ENCODE data around the gene WDR27. TPM values are rescaled to one million over a fixed set of nuclear protein-coding genes. Genes with fewer than 3 reads are reported as not detected.

The WDR27 gene
- total RNA-seq, 3 donors from 2014 or later, result 30.9 to 60.5 (median 49.1) TPM

- intact Hi-C loops (cut with DNase I, micrococcal nuclease), result no loop called here
- DNase-seq (no peak), ATAC-seq (no peak)
- TF ChIP-seq CTCF (IDR thresholded peaks at IDR 0.05), result no peak
- peaks cover 4% of the 10 kb centered on the region for H3K36me3 ChIP-seq (ENCODE audit: low read depth)
- H3K9me3 ChIP-seq, result no peaks in the 10 kb centered on the region
- H3K4me3 ChIP-seq, result no peak overlapping the region
- peaks cover 8% of the 10 kb centered on the region for H3K4me1 ChIP-seq (ENCODE audit: low read depth)
These were observed 17.3 kb upstream of the WDR27 start for GRCh38 chr6:169719117-169719516.

GRCh38 chr6:169714595-169714994, 12.8 kb upstream of the WDR27 start:
- no peak overlapping the region for H3K4me3 ChIP-seq

GRCh38 chr6:169714178-169714577, 12.3 kb upstream of the WDR27 start:
- TF ChIP-seq CTCF (IDR thresholded peaks at IDR 0.05), result no peak
- intact Hi-C loops (cut with DNase I, micrococcal nuclease), result no loop called here
- ATAC-seq (no peak), DNase-seq (no peak)
- H3K9me3 ChIP-seq, result no peaks in the 10 kb centered on the region
- no peaks in the 10 kb centered on the region for H3K4me1 ChIP-seq (ENCODE audit: low read depth)
- peaks cover 4% of the 10 kb centered on the region for H3K36me3 ChIP-seq (ENCODE audit: low read depth)
- H3K4me3 ChIP-seq, result no peak overlapping the region

More at GRCh38 chr6:169714595-169714994, 12.8 kb upstream of the WDR27 start:
- intact Hi-C loops (cut with DNase I, micrococcal nuclease), result no loop called here
- peaks cover 4% of the 10 kb centered on the region for H3K36me3 ChIP-seq (ENCODE audit: low read depth)
- ATAC-seq (no peak), DNase-seq (no peak)
- no peaks in the 10 kb centered on the region for H3K9me3 ChIP-seq
- H3K4me1 ChIP-seq (ENCODE audit: low read depth), result no peaks in the 10 kb centered on the region
- no peak for TF ChIP-seq CTCF (IDR thresholded peaks at IDR 0.05)

- intact Hi-C loops (cut with DNase I, micrococcal nuclease), result no loop called here
- no peaks in the 10 kb centered on the region for H3K36me3 ChIP-seq (ENCODE audit: low read depth)
- DNase-seq (no peak), ATAC-seq (no peak)
- H3K4me1 ChIP-seq (ENCODE audit: low read depth), result no peaks in the 10 kb centered on the region
- no peaks in the 10 kb centered on the region for H3K9me3 ChIP-seq
- TF ChIP-seq CTCF (IDR thresholded peaks at IDR 0.05), result no peak
- H3K4me3 ChIP-seq, result no peak overlapping the region
These were observed 8.2 kb upstream of the WDR27 start for GRCh38 chr6:169710009-169710408.

- peaks cover 2% of the 10 kb centered on the region for H3K4me1 ChIP-seq (ENCODE audit: low read depth)
- H3K4me3 ChIP-seq, result no peak overlapping the region
- no peaks in the 10 kb centered on the region for H3K36me3 ChIP-seq (ENCODE audit: low read depth)
- DNase-seq, result no peak
- no peak for ATAC-seq
- intact Hi-C loops (cut with DNase I, micrococcal nuclease), result no loop called here
- TF ChIP-seq CTCF (IDR thresholded peaks at IDR 0.05), result no peak
- H3K9me3 ChIP-seq, result no peaks in the 10 kb centered on the region
These were observed 7.5 kb upstream of the WDR27 start for GRCh38 chr6:169709293-169709692.

GRCh38 chr6:169707772-169708171, 5.9 kb upstream of the WDR27 start:
- TF ChIP-seq CTCF (IDR thresholded peaks at IDR 0.05), result no peak
- intact Hi-C loops (cut with DNase I, micrococcal nuclease), result no loop called here
- H3K36me3 ChIP-seq (ENCODE audit: low read depth), result no peaks in the 10 kb centered on the region
- H3K4me1 ChIP-seq (ENCODE audit: low read depth), result peaks cover 17% of the 10 kb centered on the region
- DNase-seq, result no peak
- ATAC-seq, result no peak
- H3K4me3 ChIP-seq, result no peak overlapping the region
- H3K9me3 ChIP-seq, result no peaks in the 10 kb centered on the region

All from mucosa of descending colon (tissue), 3 donors.